GM12801 (cell line): ENCODE data around the gene GDI1.

Experiments
- TF ChIP-seq, protein P1 (sequence below): IDR thresholded peaks from one replicate; pipeline ENCODE4 v1.5.1; 2011; ENCODE audit warnings: control low read depth; ENCODE audit not compliant: insufficient read length; ENCODE audit errors: extremely low read depth

The GDI1 gene

DNA sequence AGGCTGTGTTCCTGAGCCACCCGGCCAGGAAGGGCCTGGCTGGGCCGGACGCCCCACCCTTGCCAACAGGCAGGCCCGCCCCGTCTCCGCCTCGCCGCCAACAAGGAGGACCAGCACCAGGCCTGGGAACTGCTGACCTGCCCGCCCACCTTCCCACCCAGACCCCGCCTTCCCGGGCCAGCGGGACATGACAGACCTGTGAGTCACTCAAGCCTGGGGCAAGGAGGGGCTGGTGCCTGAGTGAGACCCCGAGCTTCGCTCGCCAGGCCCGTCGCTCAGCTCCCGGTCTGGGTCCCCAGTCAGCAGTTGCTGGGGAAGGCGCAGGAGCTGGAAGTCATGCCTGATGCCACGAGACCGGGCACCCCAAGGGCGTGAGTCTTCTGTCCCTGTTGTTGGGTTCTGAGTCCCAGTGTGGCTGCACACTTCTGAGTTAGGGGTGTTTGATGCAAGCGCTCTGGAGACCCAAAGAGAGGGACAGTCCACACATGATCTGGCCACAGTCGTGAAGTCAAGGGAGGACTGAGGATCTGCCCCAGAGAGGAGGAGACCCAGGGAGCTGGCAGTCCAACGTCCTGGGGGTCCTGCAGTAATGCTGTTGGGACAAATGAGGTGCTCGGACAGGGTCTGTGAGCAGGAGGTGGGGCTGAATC, 27.6 kb upstream of the GDI1 start, which contains the start of gene DNASE1L1:
DNASE1L1 (minus strand) TSS at position 33 of the 650 bp plus-strand sequence. CDS start 3,686 bp downstream, outside the sequence.
- TF ChIP-seq, protein P1, sequence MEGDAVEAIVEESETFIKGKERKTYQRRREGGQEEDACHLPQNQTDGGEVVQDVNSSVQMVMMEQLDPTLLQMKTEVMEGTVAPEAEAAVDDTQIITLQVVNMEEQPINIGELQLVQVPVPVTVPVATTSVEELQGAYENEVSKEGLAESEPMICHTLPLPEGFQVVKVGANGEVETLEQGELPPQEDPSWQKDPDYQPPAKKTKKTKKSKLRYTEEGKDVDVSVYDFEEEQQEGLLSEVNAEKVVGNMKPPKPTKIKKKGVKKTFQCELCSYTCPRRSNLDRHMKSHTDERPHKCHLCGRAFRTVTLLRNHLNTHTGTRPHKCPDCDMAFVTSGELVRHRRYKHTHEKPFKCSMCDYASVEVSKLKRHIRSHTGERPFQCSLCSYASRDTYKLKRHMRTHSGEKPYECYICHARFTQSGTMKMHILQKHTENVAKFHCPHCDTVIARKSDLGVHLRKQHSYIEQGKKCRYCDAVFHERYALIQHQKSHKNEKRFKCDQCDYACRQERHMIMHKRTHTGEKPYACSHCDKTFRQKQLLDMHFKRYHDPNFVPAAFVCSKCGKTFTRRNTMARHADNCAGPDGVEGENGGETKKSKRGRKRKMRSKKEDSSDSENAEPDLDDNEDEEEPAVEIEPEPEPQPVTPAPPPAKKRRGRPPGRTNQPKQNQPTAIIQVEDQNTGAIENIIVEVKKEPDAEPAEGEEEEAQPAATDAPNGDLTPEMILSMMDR: no peak

DNA sequence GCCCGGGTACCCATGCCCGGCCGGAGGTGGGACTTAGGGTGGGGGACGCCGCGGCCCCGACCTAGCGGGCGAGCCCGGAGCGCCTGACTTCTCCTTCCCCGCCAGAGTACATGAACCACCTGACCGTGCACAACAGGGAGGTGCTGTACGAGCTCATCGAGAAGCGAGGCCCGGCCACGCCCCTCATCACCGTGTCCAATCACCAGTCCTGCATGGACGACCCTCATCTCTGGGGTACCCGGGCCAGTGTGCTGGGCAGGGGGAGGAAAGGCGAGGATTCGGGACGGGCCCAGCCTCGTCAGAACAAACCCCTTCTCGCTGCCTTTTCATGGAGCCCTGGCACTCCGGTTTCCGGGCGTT, 25.0 kb upstream of the GDI1 start:
- TF ChIP-seq, protein P1: no peak

DNA sequence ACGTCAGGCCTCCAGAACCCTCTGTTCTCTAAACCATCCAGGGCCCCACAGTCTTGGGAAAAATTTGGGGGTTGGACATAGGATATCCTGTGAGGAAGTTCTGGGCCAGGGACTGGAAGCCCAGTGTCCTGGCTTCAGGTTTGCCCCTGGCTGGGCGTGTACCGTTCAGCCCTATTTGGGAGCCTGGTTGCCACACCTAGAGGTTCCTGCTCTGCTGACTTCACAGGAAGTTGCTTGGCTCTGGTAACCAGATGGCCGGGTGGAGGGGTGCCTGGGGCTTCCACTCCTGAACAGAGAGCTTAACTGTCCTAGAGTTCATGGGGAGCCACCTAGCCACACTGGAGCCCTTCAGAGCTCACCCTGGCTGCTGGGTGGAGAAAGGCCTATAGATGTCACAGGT, 24.5 kb upstream of the GDI1 start:
- TF ChIP-seq, protein P1: no peak

DNA sequence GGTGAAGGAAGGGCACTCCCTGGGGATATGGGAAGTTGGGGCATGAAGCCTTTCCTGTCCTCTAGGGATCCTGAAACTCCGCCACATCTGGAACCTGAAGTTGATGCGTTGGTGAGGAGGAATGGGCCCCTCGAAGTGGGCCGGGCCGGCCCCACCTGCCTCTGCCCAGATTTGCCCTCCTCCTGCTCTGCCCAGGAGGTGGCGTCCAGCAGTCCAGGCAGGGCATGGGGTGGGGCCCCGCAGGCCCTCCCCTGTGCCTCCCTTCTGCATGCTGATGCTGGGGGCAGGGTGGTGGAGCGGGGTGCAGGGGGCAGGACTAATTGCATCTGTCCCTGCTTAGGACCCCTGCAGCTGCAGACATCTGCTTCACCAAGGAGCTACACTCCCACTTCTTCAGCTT, 23.8 kb upstream of the GDI1 start:
- TF ChIP-seq, protein P1: no peak

DNA sequence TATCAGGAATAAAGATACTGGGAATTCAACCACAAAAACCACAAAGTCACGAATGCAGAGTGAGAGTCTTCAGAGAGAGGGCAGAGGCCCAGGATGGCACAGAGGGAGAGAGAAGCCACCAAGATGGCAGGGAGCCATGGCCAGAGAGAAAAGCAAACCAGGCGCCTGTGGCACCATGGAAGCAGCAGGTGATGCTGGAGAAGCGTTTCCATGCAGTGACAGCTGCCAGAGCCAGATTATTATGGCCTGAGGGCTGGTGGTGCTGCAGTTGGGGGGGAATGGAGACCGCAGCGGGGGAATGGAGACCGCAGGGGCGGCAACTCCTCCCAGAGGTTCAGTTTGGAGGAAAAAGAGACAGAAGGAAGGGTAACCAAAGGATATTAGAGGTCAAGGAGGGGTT, 19.8 kb upstream of the GDI1 start:
- TF ChIP-seq, protein P1: no peak

DNA sequence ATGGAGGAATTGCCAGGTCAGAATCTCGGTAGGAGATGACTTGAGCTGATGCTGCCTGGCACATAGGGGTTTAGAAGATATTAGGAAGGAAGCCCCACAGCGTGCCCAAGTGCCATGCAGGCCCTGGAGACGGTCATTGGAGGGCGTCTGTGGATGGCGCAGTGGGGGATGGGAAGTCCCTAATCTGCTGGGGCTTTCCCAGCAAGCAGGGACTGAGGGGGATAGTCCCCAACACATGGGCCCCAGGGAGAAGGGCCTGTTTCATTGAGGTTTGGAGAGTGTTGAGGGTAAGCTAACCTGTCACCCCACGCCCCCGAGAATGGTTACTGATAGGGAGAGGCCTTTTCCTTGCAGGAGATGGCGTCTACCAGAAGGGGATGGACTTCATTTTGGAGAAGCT, 17.8 kb upstream of the GDI1 start:
- TF ChIP-seq, protein P1: no peak

DNA sequence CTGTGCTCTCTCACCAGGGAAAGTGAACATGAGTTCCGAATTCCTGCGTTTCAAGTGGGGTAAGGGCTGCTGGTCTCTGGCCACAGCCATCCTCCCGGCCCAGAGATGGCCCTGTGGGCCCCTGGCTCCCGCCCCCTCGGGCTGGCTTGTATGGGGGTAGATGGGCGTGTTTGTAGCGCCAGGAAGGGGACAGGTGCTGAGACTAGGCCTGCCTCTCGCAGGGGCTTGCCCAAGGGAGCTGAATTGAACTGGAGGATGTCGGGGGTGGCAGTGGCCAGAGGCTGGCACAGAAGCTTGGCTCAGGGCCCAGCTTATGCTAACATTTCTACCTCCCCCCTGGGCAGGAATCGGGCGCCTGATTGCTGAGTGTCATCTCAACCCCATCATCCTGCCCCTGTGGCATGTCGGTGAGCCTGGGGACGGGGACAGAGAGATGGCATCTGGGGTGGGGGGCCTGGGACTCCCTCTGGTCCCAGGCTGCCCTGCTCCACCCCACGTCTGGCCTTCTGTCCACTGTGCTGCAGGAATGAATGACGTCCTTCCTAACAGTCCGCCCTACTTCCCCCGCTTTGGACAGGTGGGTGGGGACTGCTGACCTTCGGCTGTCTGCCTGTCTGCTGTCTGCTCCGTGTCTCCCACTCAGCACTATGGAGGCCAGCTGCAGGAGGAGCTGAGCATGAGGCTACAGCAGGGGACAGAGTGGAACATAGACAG, 17.1 kb upstream of the GDI1 start:
- TF ChIP-seq, protein P1: no peak
